ENCODE results near the gene DNTT. TPM values are rescaled to one million over a fixed set of nuclear protein-coding genes. Genes with fewer than 3 reads are reported as not detected.

DNTT gene
- total and polyA plus RNA-seq, 7 donors: 0.01 TPM; not detected in 6

DNA sequence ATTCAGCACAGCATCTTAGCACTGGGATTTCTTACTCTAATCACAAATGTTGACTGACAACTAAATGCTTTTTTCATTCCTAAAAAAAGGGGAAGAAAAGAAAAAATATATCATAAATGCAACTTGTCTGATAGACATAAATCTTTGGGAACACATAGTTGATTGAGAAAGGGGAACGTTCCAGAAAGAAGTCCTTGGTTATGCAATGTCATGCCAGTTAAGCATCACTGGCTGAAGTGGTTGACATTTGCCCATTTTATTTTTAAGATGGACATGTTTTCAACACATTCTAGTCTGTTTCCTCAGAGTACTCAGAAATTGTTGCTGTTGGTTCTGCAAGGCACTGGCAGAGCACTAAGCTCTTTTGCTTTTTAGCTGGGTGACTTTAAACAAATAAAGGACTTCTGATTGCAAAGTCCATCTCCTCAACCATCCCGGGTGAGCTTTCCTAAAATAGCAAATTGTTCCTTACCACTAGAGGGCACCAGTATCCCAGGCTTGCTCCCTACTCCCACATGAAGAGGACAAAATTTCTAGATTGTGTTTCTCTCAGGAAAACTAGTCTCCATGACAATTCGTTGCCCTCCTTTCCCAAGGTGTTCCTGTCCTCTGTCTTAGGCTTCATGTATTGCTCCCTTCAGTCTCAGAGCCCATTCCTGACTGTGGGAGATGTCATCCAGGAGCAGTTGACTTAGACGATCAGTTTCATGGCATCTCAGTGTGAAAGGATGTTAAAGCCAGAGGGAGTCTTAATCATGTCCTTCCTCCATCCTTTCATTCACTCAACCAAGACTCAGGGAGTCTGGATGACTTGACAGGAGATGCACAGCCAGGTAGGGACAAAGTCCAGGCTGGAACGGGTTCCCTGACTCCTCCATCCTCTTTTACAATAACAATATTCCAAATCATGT, 30.6 kb downstream of the DNTT start:
- DNase-seq: no peak
- TF ChIP-seq, protein P1, sequence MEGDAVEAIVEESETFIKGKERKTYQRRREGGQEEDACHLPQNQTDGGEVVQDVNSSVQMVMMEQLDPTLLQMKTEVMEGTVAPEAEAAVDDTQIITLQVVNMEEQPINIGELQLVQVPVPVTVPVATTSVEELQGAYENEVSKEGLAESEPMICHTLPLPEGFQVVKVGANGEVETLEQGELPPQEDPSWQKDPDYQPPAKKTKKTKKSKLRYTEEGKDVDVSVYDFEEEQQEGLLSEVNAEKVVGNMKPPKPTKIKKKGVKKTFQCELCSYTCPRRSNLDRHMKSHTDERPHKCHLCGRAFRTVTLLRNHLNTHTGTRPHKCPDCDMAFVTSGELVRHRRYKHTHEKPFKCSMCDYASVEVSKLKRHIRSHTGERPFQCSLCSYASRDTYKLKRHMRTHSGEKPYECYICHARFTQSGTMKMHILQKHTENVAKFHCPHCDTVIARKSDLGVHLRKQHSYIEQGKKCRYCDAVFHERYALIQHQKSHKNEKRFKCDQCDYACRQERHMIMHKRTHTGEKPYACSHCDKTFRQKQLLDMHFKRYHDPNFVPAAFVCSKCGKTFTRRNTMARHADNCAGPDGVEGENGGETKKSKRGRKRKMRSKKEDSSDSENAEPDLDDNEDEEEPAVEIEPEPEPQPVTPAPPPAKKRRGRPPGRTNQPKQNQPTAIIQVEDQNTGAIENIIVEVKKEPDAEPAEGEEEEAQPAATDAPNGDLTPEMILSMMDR (IDR thresholded peaks at IDR 0.05): peak; percentile 65

DNA sequence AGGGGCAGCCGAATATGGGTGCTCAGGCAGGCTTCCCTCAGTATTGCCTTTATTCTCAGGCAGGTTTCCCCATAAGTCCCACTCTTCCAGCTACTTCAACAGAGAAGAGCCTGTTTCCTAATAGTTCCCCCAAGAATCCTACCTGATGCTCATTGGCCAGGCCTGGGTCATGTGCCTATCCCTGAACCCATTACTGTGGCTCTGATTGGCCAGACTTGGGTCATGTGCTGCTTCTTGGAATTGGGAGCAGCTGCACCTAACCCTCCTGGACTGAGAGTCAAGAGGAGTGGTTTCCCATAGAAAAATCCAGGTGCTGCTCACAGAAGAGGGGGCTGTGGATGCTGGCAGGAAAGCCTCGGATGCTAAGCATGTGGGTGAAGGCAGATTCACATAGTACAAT, 32.9 kb downstream of the DNTT start:
- intact Hi-C loops (cut with DNase I): no loop called here
- no peaks in the 10 kb centered on the region for H3K9me3 ChIP-seq
- H3K27ac ChIP-seq: no peak overlapping the region
- no peaks in the 10 kb centered on the region for H3K4me1 ChIP-seq
- no peak overlapping the region for H3K4me3 ChIP-seq
- WGBS, 3 donors: 91 to 93% (median 92%) methylated on average over 2 of the region's 2 CpGs
- TF ChIP-seq, protein P1 (IDR thresholded peaks at IDR 0.05): no peak
- no peaks in the 10 kb centered on the region for H3K36me3 ChIP-seq (ENCODE audit: insufficient read depth in 1 of 2, low read depth in 1 of 2)
- DNase-seq (no peak), ATAC-seq (no peak)
- H3K27me3 ChIP-seq (ENCODE audit: insufficient read depth in 3 of 3, low read length in 2 of 3): peaks cover 0 to 4% (median 0%) of the 10 kb centered on the region in 3 donors

More for the DNA sequence above, 30.6 kb downstream of the DNTT start:
- intact Hi-C loops (cut with DNase I): no loop called here
- H3K36me3 ChIP-seq (ENCODE audit: insufficient read depth in 1 of 2, low read depth in 1 of 2): no peaks in the 10 kb centered on the region
- WGBS, 3 donors: 30 to 35% (median 33%) methylated on average over 5 of the region's 5 CpGs
- H3K4me1 ChIP-seq: no peaks in the 10 kb centered on the region
- H3K27me3 ChIP-seq (ENCODE audit: insufficient read depth in 3 of 3, low read length in 2 of 3): peaks cover 0 to 8% (median 0%) of the 10 kb centered on the region in 3 donors
- peak in 2 of 4 donors; percentile 40 to 50 for ATAC-seq
- H3K4me3 ChIP-seq: no peak overlapping the region
- no peak overlapping the region for H3K27ac ChIP-seq
- H3K9me3 ChIP-seq: no peaks in the 10 kb centered on the region

DNA sequence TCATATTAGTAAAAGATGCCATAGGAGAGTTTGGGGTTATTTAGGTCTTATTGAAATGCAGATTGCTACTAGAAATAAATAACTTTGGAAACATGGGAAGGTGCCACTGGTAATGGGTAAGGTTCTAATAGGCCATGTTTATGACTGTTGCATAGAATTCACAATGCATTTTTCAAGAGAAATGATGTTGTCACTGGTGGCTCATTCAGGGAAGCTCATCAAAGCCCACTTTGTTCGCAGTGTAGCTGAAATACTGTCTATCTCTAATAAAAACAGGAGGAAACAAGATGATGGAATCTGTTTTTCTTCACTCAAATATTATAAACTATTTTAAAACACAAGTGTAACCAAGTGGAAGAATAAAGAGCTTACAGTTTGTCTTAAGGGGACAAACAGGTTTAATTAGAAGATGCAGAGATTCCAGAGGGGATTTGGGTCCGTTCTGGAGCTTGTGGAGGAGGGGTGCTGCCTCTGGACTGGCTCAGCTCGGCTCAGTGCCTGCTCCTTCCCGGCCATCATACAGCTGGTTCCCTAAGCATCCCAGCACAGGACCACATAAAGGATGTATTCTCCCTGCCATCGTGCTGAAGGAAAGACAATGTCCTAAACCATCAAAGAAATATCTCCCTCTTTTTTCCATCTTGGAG, 34.2 kb downstream of the DNTT start:
- no peak overlapping the region for H3K27ac ChIP-seq
- ATAC-seq (no peak), DNase-seq (no peak)
- no peaks in the 10 kb centered on the region for H3K36me3 ChIP-seq (ENCODE audit: insufficient read depth in 1 of 2, low read depth in 1 of 2)
- no peak overlapping the region for H3K4me3 ChIP-seq
- 30 to 40% (median 36%) methylated on average over 5 of the region's 5 CpGs for WGBS, 3 donors
- TF ChIP-seq, protein P1 (IDR thresholded peaks at IDR 0.05): no peak
- H3K27me3 ChIP-seq (ENCODE audit: insufficient read depth in 3 of 3, low read length in 2 of 3): no peaks in the 10 kb centered on the region
- H3K9me3 ChIP-seq: no peaks in the 10 kb centered on the region
- intact Hi-C loops (cut with DNase I): no loop called here
- no peaks in the 10 kb centered on the region for H3K4me1 ChIP-seq

DNA sequence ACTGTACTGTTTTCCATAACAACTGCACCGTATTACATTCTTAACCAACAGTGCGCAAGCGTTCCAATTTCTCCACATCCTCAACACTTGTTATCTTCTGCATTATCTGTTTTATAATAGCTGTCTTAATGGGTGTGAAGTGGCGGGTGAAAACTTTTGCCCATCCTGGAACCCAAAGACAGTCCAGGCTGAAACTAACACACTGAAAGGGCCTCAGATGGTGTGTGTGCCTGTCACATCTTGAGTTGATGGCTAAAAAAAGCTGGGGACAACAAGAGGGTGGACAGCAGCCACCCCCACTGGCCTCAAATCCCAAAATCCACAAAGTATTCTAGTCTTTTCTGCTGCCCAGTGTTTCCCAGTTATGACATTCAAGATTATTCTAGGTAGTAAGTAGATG, 35.1 kb downstream of the DNTT start:
- intact Hi-C loops (cut with DNase I): no loop called here
- TF ChIP-seq, protein P1 (IDR thresholded peaks at IDR 0.05): no peak
- no peak for ATAC-seq

More for the DNA sequence above, 35.1 kb downstream of the DNTT start:
- Histone ChIP-seq H3K4me1 (no peaks in the 10 kb centered on the region), H3K9me3 (no peaks in the 10 kb centered on the region), H3K4me3 (no peak overlapping the region), H3K27ac (no peak overlapping the region), H3K36me3 (ENCODE audit: insufficient read depth in 1 of 2, low read depth in 1 of 2) (no peaks in the 10 kb centered on the region), H3K27me3 (ENCODE audit: insufficient read depth in 3 of 3, low read length in 2 of 3) (no peaks in the 10 kb centered on the region)
- WGBS, 3 donors: 94% methylated on average over 4 of the region's 4 CpGs
- DNase-seq: no peak

All from psoas muscle (tissue), 8 donors.